Heart right ventricle (tissue), 16 donors: ENCODE data around the gene ACTL6B. TPM values are rescaled to one million over a fixed set of nuclear protein-coding genes. Genes with fewer than 3 reads are reported as not detected.
A peak's percentile ranks its signal among the peaks of the same experiment; 100 is the strongest.

ENCODE experiments used
- ATAC-seq, 8 donors: fragments of 200-7000 bp; cut with Tn5 transposase; one replicate each; pipeline ENCODE4 v1.9.1; 2020; ENCODE audit warnings: mild to moderate bottlenecking in 8 of 8, moderate library complexity in 8 of 8, moderate number of reproducible peaks in 1 of 8
- DNase-seq, 2 donors: peaks; one replicate each; pipeline ENCODE4 v3.0.0-alpha.2; 2020
- H3K27ac ChIP-seq, 10 donors: fragments of 200-600 bp; sonication (generic) in 2 of 10; one replicate each; pipeline versions ENCODE4 v1.5.0 to v1.8.0; 2020 to 2022; ENCODE audit warnings: mild to moderate bottlenecking in 3 of 10
- H3K27me3 ChIP-seq, 7 donors: fragments of 200-600 bp; one replicate each; pipeline ENCODE4 v1.8.0; 2021 to 2022; ENCODE audit warnings: mild to moderate bottlenecking in 2 of 7
- H3K36me3 ChIP-seq, 9 donors: fragments of 200-600 bp; sonication (generic) in 1 of 9; one replicate each; pipeline versions ENCODE4 v1.5.0 to v1.8.0; 2020 to 2022; ENCODE audit warnings: mild to moderate bottlenecking in 2 of 9
- H3K4me1 ChIP-seq, 9 donors: fragments of 200-600 bp; sonication (generic) in 1 of 9; one replicate each; pipeline versions ENCODE4 v1.5.0 to v1.8.0; 2020 to 2022; ENCODE audit warnings: mild to moderate bottlenecking in 4 of 9
- H3K4me3 ChIP-seq, 10 donors: fragments of 200-600 bp; sonication (generic) in 2 of 10; one replicate each; pipeline versions ENCODE4 v1.5.0 to v1.8.0; 2020 to 2022; ENCODE audit warnings: mild to moderate bottlenecking in 7 of 10, moderate library complexity in 2 of 10
- H3K9me3 ChIP-seq, 11 donors: fragments of 200-600 bp in 10 of 11; sonication (generic) in 2 of 11; one replicate each; pipeline versions ENCODE4 v1.5.0 to v1.8.0; 2013 to 2022; ENCODE audit warnings: mild to moderate bottlenecking in 2 of 11, control low read depth in 1 of 11, moderate library complexity in 1 of 11
- WGBS, 2 donors: extraction: QIAGEN DNeasy Blood & Tissue Kit; methylation state at CpG; one replicate each; pipeline ENCODE4 v1.1.7; 2013; ENCODE audit warnings: inconsistent platforms in 1 of 2; 5-methylcytosine and 5-hydroxymethylcytosine counted together
- intact Hi-C, 10 donors: fragments of 100-400 bp; cut with DNase I; formaldehyde crosslinking; loops; one replicate each; pipeline versions ENCODE4 v1.11.1 to v1.14.2; 2022
- polyA plus RNA-seq, 2 donors: library from polyadenylated mRNA; stranded (reverse); fragments of 200-250 nt; gene quantifications; one replicate each; pipeline ENCODE4 v1.2.3, GENCODE V29; 2013
- total RNA-seq, 10 donors: library from RNA; stranded (reverse); fragmentation: NEBNext Ultra II Directional in 3 of 10; extraction: Animal tissue kit (Norgen Biotek cat#: 25700) in 3 of 10; gene quantifications; one replicate each; pipeline versions ENCODE4 v1.2.1 to v1.2.4, GENCODE V29; 2021 to 2023
- TF ChIP-seq, protein P1 (sequence below), 9 donors: fragments of 200-600 bp; sonication (generic) in 2 of 9; IDR thresholded peaks; one replicate each; pipeline versions ENCODE4 v1.5.0 to v1.8.0; 2021 to 2022; ENCODE audit warnings: antibody characterized with exemption in 9 of 9, mild to moderate bottlenecking in 5 of 9, moderate library complexity in 1 of 9
- donor health status: Arrhythmogenic right ventricular cardiomyopathy.
- donor health status: ischemic (EF 13 %, LVEDD 7.1; RV severe dilation, severe dysfunction).
- donor health status: healthy with polysubstance abuse.
- donor health status: DM: no; HTN: yes; CAD: no.
- donor health status: DM: no; HTN: no; CAD: no.
- donor health status: ischemic (EF 25% LVEDD 6.9; RV normal size, moderate dysfunction).
- donor health status: ischemic (EF 25% LVEDD 5.7; RV mildly dilated, moderate dysfunction).
- donor health status: healthy.
- donor health status: DM: yes; HTN: yes; CAD: no.
- donor health status: Ischemic cardiomyopathy.
- donor health status: ischemic (EF 35%, LVEDD 5.7; RV mildly dilated, moderate dysfunction).
- donor health status: nonischemic (EF 11% LVEDD 7.7; RV severe dilation, severe dysfunction).
- donor health status: DM: yes; HTN: yes; CAD: no.
- donor health status: PGD.
- donor health status: ischemic (EF 29% LVEDD 5.4; RV normal size, mild dysfunction).
- donor health status: nonischemic (EF 23%, LVEDD 6.1; RV moderate dilation, normal function).

Gene ACTL6B
- total and polyA plus RNA-seq, 12 donors = not detected

DNA sequence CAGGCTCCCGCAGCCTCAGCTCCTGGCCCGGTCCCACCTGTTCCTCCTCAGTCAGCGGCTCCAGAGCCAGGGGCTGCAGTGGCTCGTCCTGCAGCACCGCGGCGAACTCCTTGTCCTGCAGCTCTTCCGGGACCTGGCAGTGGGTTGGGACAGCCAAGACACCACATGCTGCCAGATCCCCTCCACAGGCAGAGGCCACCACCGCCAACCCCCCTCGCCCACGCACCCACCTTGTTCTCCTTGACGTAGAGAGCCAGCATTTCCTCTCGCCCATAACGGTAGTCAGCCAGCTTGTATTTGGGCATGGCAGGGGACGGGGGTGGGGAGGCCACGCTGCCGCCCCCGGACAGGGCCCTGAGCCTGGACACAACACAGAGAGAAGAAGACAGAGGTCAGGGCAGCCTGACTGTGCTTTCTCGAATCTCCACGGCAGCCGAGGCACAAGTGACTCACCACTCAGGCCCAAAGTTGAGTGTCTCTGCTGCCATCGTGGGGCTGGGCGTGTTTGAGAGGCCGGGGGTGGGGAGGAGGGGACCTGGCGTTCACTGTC lies 31.6 kb upstream of the ACTL6B start:
- H3K27ac ChIP-seq = peak overlapping the region in 1 of 10 donors; percentile 23
- ATAC-seq = no peak
- peaks cover 7 to 74% (median 56%) of the 10 kb centered on the region in 9 donors for H3K36me3 ChIP-seq
- intact Hi-C loops = loop anchor here in 5 of 10 donors (5.0 to 10.0 kb wide), 3 partner anchors 106 to 223 kb away; partner anchors contain the start of genes SPACDR (in 2 of the 5) and TSC22D4 (in 1 of the 5)
- H3K4me1 ChIP-seq = peaks cover 32 to 52% (median 45%) of the 10 kb centered on the region in 9 donors
- no peaks in the 10 kb centered on the region for H3K9me3 ChIP-seq
- TF ChIP-seq, protein P1, sequence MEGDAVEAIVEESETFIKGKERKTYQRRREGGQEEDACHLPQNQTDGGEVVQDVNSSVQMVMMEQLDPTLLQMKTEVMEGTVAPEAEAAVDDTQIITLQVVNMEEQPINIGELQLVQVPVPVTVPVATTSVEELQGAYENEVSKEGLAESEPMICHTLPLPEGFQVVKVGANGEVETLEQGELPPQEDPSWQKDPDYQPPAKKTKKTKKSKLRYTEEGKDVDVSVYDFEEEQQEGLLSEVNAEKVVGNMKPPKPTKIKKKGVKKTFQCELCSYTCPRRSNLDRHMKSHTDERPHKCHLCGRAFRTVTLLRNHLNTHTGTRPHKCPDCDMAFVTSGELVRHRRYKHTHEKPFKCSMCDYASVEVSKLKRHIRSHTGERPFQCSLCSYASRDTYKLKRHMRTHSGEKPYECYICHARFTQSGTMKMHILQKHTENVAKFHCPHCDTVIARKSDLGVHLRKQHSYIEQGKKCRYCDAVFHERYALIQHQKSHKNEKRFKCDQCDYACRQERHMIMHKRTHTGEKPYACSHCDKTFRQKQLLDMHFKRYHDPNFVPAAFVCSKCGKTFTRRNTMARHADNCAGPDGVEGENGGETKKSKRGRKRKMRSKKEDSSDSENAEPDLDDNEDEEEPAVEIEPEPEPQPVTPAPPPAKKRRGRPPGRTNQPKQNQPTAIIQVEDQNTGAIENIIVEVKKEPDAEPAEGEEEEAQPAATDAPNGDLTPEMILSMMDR (IDR thresholded peaks at IDR 0.05) = no peak
- no peak for DNase-seq
- H3K4me3 ChIP-seq = no peak overlapping the region
- H3K27me3 ChIP-seq = no peaks in the 10 kb centered on the region
- 78 to 85% methylated on average over 25 of the region's 25 CpGs for WGBS, 2 donors

GRCh38 chr7:100687261-100687660 lies 31.0 kb upstream of the ACTL6B start:
- no peak overlapping the region for H3K27ac ChIP-seq
- intact Hi-C loops = loop anchor here in 5 of 10 donors (5.0 to 10.0 kb wide), 3 partner anchors 105 to 222 kb away; partner anchors contain the start of genes SPACDR (in 2 of the 5) and TSC22D4 (in 1 of the 5)
- ATAC-seq = no peak
- WGBS, 2 donors = 90% methylated on average over 22 of the region's 22 CpGs
- no peak overlapping the region for H3K4me3 ChIP-seq
- TF ChIP-seq, protein P1 (IDR thresholded peaks at IDR 0.05) = no peak
- DNase-seq = no peak
- H3K4me1 ChIP-seq = peaks cover 27 to 46% (median 39%) of the 10 kb centered on the region in 9 donors
- peaks cover 7 to 79% (median 62%) of the 10 kb centered on the region in 9 donors for H3K36me3 ChIP-seq
- H3K27me3 ChIP-seq = no peaks in the 10 kb centered on the region
- H3K9me3 ChIP-seq = no peaks in the 10 kb centered on the region

GRCh38 chr7:100686822-100687211 lies 30.6 kb upstream of the ACTL6B start:
- WGBS, 2 donors = 91 to 92% methylated on average over 17 of the region's 17 CpGs
- intact Hi-C loops = loop anchor here in 5 of 10 donors (5.0 to 10.0 kb wide), 3 partner anchors 105 to 222 kb away; partner anchors contain the start of genes SPACDR (in 2 of the 5) and TSC22D4 (in 1 of the 5)
- TF ChIP-seq, protein P1 (IDR thresholded peaks at IDR 0.05) = no peak
- Histone ChIP-seq H3K27ac (no peak overlapping the region), H3K36me3 (peaks cover 7 to 84% (median 66%) of the 10 kb centered on the region in 9 donors), H3K4me1 (peaks cover 22 to 42% (median 35%) of the 10 kb centered on the region in 9 donors), H3K9me3 (no peaks in the 10 kb centered on the region), H3K27me3 (no peaks in the 10 kb centered on the region), H3K4me3 (no peak overlapping the region)
- DNase-seq (no peak), ATAC-seq (no peak)

DNA sequence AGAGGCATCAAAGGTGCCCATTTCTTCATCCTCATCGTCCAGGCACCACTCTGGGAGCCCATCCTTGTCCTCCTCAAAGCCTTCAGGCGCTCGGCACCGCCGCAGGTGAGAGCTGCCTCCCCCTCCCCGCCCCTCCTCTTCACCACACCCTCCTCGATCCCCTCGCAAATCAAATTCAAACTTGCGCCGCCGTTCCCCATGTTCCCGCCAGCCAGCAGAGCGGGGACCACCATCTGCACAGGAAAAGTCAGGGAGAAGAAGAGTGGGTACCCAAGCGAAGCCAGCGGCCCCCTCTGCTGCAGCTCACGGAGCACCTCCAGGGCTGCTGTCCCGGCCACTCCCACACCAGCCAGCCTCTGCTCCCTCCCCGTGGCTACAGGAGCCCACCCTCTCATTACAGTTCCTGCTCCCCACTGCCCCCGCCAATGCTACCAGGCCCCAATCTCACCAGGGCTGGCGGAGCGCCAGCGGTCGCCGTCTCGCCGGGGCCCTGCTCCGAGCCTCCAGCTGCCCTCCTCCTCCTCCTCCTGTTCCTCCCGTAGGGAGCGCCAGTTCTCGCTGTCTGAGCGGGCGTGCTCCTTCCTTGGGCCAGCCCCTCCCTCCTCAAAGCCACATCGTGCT lies 30.1 kb upstream of the ACTL6B start:
- DNase-seq (no peak), ATAC-seq (no peak)
- WGBS, 2 donors = 71 to 79% methylated on average over 33 of the region's 33 CpGs
- Histone ChIP-seq H3K4me3 (no peak overlapping the region), H3K27ac (no peak overlapping the region), H3K4me1 (peaks cover 17 to 37% (median 30%) of the 10 kb centered on the region in 9 donors), H3K36me3 (peaks cover 7 to 89% (median 68%) of the 10 kb centered on the region in 9 donors), H3K9me3 (no peaks in the 10 kb centered on the region), H3K27me3 (no peaks in the 10 kb centered on the region)
- TF ChIP-seq, protein P1 (IDR thresholded peaks at IDR 0.05) = no peak
- intact Hi-C loops = loop anchor here in 5 of 10 donors (5.0 to 10.0 kb wide), 3 partner anchors 104 to 222 kb away; partner anchors contain the start of genes SPACDR (in 2 of the 5) and TSC22D4 (in 1 of the 5)
